HCT116 (cell line): ENCODE measurements around the gene TAF6.

ENCODE experiments used
- EZH2phosphoT487 ChIP-seq: fragments of 200-600 bp; IDR thresholded peaks from 2 replicates; pipeline ENCODE4 v1.6.1; 2018; ENCODE audit warnings: antibody characterized with exemption, borderline replicate concordance
- RAD21 ChIP-seq: IDR thresholded peaks from 2 replicates; pipeline ENCODE4 v1.6.1; 2012; ENCODE audit warnings: low read depth, mild to moderate bottlenecking
- ZNF274 ChIP-seq: fragments of 200-500 bp; sonication (Bioruptor generic); IDR thresholded peaks from 2 replicates; pipeline ENCODE4 v1.6.1; 2014; ENCODE audit warnings: mild to moderate bottlenecking, low read depth, low read length, inconsistent platforms
- TF ChIP-seq, protein P1 (sequence below), 3 experiments: fragments of 200-600 bp in 1 of 3; sonication (generic) in 1 of 3; IDR thresholded peaks in 2 of 3; conservative IDR thresholded peaks in 1 of 3; 2 replicates each; pipeline ENCODE4 v1.5.1; 2012 to 2017; ENCODE audit warnings: low read depth in 2 of 3, low read length in 2 of 3, antibody characterized with exemption in 1 of 3, borderline replicate concordance in 1 of 3, control low read depth in 1 of 3, mild to moderate bottlenecking in 1 of 3, mixed read lengths in 1 of 3, mixed run types in 1 of 3, moderate library complexity in 1 of 3; ENCODE audit not compliant: insufficient read depth in 1 of 3

DNA sequence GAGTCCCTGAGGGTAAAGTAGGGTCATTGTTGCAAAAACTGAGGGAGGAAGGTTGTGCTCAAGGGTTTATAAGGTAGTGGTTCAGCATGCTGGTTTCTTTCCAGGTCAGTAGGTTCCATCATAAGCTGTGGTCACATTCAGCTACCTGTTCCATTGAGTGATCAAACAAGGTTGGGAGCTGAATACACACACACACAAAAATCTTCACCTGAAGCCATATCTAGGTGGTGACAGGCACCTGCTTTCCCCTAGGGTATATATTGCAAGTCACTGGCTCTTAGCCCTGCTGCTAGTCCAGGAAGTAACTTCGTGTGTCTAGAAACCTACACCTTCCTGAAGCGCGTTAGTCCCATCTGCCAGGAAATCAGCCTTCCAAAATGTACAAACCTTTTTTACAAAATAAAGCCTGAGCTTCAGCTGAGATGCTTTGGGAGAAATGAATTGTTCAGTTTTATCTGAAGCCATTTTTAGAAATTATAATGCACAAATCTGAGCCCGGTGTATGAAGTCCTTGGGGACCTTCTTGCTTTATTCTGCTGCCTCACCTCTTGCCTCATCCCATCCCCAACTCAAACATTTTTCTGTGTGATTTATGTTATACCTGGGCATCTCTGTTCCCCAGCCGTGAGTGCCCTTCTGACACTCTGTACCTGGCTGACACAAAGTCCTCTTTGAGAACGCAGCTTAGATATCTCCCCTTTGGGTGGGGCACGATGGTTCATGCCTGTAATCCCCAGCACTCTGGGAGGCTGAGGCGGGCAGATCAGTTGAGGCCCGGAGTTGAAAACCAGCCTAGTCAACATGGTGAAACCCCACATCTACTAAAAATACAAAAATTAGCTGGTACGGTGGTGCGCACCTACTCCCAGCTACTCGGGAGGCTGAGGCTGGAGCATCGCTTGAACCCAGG lies 18.9 kb upstream of the TAF6 start:
- TF ChIP-seq, protein P1, sequence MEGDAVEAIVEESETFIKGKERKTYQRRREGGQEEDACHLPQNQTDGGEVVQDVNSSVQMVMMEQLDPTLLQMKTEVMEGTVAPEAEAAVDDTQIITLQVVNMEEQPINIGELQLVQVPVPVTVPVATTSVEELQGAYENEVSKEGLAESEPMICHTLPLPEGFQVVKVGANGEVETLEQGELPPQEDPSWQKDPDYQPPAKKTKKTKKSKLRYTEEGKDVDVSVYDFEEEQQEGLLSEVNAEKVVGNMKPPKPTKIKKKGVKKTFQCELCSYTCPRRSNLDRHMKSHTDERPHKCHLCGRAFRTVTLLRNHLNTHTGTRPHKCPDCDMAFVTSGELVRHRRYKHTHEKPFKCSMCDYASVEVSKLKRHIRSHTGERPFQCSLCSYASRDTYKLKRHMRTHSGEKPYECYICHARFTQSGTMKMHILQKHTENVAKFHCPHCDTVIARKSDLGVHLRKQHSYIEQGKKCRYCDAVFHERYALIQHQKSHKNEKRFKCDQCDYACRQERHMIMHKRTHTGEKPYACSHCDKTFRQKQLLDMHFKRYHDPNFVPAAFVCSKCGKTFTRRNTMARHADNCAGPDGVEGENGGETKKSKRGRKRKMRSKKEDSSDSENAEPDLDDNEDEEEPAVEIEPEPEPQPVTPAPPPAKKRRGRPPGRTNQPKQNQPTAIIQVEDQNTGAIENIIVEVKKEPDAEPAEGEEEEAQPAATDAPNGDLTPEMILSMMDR (IDR thresholded peaks at IDR 0.05 in 2 of 3, conservative IDR thresholded peaks at IDR 0.05 in 1 of 3; ENCODE audit: borderline replicate concordance in 1 of 3, insufficient read depth in 1 of 3, low read depth in 2 of 3, low read length in 2 of 3), result no peak
- TF ChIP-seq EZH2phosphoT487, result no peak
- no peak for TF ChIP-seq ZNF274
- no peak for TF ChIP-seq RAD21
